H1 (cell line): Measurements from ENCODE around the gene PRRX2. TPM values are rescaled to one million over a fixed set of nuclear protein-coding genes. Genes with fewer than 3 reads are reported as not detected.

Experiments
- HDAC2 ChIP-seq, 2 experiments: fragments of 300-600 bp in 1 of 2; sonication (generic) in 1 of 2; IDR thresholded peaks; 2 replicates each; pipeline ENCODE4 v1.6.1; 2011 to 2012; ENCODE audit warnings: low read depth in 2 of 2, low read length in 2 of 2, mild to moderate bottlenecking in 2 of 2, moderate library complexity in 2 of 2, borderline replicate concordance in 1 of 2, inconsistent platforms in 1 of 2
- KDM4A ChIP-seq: IDR thresholded peaks from one replicate; pipeline ENCODE4 v1.7.1; 2012; ENCODE audit warnings: low read depth, mild to moderate bottlenecking, moderate library complexity, low read length, inconsistent platforms; ENCODE audit not compliant: severe bottlenecking
- RFX5 ChIP-seq: IDR thresholded peaks from 2 replicates; pipeline ENCODE4 v1.6.1; 2011; ENCODE audit warnings: low read depth, low read length, improper control_type of control experiment, borderline replicate concordance
- SP2 ChIP-seq: IDR thresholded peaks from 2 replicates; pipeline ENCODE4 v1.6.1; 2012; ENCODE audit warnings: mild to moderate bottlenecking, low read length, inconsistent platforms
- TAF7 ChIP-seq: optimal IDR thresholded peaks from 2 replicates; pipeline ENCODE3; 2011; ENCODE audit warnings: low read depth, mild to moderate bottlenecking, inconsistent platforms, low read length, moderate library complexity, borderline replicate concordance
- YY1 ChIP-seq: IDR thresholded peaks from 2 replicates; pipeline ENCODE4 v1.6.1; 2011; ENCODE audit warnings: low read depth, mild to moderate bottlenecking, low read length
- polyA plus RNA-seq, 7 experiments: library from polyadenylated mRNA; depleted of rRNA in 3 of 7; stranded (reverse) in 5 of 7; unstranded in 2 of 7; fragments of >200 nt in 5 of 7; fragments of 200-250 nt in 2 of 7; gene quantifications; 1 replicate in 5 of 7; 2 replicates in 1 of 7; 4 replicates in 1 of 7; pipeline versions ENCODE4 v1.2.1 to v1.2.3, GENCODE V29; 2011 to 2013; ENCODE audit warnings: missing spikeins in 2 of 7, mixed read lengths in 2 of 7
- total RNA-seq: library from RNA; stranded (reverse); fragmentation: NEBNext Ultra II Directional; extraction: Animal tissue kit (Norgen Biotek cat#: 25700); gene quantifications from 2 replicates; pipeline ENCODE4 v1.2.1, GENCODE V29; 2021
- TF ChIP-seq, protein P1 (sequence below): fragments of 300-600 bp; sonication (generic); IDR thresholded peaks from 2 replicates; pipeline ENCODE4 v1.7.1; 2012; ENCODE audit warnings: low read length, moderate library complexity, mild to moderate bottlenecking, inconsistent platforms; ENCODE audit not compliant: insufficient replicate concordance

The PRRX2 gene
- total and polyA plus RNA-seq, 2 of the 8 experiments (the other 6 are each of a cell fraction or from before 2014, with no cell fraction given): 5.8 to 9.2 TPM

DNA sequence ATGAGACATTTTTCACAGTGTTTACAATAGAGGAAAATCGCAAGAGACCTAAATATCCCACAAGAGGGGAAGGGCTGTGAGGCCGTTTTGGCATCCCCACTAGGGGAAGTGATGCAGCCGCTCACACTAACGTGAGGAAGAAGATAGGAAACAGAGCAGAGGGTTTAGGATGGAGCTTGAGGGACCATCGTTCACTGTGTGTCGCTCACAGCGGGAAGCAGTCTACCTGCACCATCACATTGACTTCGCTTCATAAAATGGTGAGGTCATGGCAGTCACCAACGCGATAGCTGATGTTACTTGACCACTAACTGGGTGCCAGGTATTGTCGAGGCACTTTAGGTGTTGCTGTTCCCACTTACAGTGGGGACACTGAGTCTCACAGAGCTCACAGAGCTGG, 35.6 kb downstream of the PRRX2 start (continued):
- TF ChIP-seq, protein P1, sequence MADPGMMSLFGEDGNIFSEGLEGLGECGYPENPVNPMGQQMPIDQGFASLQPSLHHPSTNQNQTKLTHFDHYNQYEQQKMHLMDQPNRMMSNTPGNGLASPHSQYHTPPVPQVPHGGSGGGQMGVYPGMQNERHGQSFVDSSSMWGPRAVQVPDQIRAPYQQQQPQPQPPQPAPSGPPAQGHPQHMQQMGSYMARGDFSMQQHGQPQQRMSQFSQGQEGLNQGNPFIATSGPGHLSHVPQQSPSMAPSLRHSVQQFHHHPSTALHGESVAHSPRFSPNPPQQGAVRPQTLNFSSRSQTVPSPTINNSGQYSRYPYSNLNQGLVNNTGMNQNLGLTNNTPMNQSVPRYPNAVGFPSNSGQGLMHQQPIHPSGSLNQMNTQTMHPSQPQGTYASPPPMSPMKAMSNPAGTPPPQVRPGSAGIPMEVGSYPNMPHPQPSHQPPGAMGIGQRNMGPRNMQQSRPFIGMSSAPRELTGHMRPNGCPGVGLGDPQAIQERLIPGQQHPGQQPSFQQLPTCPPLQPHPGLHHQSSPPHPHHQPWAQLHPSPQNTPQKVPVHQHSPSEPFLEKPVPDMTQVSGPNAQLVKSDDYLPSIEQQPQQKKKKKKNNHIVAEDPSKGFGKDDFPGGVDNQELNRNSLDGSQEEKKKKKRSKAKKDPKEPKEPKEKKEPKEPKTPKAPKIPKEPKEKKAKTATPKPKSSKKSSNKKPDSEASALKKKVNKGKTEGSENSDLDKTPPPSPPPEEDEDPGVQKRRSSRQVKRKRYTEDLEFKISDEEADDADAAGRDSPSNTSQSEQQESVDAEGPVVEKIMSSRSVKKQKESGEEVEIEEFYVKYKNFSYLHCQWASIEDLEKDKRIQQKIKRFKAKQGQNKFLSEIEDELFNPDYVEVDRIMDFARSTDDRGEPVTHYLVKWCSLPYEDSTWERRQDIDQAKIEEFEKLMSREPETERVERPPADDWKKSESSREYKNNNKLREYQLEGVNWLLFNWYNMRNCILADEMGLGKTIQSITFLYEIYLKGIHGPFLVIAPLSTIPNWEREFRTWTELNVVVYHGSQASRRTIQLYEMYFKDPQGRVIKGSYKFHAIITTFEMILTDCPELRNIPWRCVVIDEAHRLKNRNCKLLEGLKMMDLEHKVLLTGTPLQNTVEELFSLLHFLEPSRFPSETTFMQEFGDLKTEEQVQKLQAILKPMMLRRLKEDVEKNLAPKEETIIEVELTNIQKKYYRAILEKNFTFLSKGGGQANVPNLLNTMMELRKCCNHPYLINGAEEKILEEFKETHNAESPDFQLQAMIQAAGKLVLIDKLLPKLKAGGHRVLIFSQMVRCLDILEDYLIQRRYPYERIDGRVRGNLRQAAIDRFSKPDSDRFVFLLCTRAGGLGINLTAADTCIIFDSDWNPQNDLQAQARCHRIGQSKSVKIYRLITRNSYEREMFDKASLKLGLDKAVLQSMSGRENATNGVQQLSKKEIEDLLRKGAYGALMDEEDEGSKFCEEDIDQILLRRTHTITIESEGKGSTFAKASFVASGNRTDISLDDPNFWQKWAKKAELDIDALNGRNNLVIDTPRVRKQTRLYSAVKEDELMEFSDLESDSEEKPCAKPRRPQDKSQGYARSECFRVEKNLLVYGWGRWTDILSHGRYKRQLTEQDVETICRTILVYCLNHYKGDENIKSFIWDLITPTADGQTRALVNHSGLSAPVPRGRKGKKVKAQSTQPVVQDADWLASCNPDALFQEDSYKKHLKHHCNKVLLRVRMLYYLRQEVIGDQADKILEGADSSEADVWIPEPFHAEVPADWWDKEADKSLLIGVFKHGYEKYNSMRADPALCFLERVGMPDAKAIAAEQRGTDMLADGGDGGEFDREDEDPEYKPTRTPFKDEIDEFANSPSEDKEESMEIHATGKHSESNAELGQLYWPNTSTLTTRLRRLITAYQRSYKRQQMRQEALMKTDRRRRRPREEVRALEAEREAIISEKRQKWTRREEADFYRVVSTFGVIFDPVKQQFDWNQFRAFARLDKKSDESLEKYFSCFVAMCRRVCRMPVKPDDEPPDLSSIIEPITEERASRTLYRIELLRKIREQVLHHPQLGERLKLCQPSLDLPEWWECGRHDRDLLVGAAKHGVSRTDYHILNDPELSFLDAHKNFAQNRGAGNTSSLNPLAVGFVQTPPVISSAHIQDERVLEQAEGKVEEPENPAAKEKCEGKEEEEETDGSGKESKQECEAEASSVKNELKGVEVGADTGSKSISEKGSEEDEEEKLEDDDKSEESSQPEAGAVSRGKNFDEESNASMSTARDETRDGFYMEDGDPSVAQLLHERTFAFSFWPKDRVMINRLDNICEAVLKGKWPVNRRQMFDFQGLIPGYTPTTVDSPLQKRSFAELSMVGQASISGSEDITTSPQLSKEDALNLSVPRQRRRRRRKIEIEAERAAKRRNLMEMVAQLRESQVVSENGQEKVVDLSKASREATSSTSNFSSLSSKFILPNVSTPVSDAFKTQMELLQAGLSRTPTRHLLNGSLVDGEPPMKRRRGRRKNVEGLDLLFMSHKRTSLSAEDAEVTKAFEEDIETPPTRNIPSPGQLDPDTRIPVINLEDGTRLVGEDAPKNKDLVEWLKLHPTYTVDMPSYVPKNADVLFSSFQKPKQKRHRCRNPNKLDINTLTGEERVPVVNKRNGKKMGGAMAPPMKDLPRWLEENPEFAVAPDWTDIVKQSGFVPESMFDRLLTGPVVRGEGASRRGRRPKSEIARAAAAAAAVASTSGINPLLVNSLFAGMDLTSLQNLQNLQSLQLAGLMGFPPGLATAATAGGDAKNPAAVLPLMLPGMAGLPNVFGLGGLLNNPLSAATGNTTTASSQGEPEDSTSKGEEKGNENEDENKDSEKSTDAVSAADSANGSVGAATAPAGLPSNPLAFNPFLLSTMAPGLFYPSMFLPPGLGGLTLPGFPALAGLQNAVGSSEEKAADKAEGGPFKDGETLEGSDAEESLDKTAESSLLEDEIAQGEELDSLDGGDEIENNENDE: no peak
- TF ChIP-seq RFX5 (no peak), YY1 (no peak), HDAC2 (IDR thresholded peaks at IDR 0.05; ENCODE audit: borderline replicate concordance in 1 of 2, low read depth in 2 of 2, low read length in 2 of 2) (no peak), SP2 (no peak), KDM4A (no peak), TAF7 (no peak)
